ENCODE measurements around the gene GNA12. TPM values are rescaled to one million over a fixed set of nuclear protein-coding genes. Genes with fewer than 3 reads are reported as not detected.

GNA12 gene
- total RNA-seq, 1 experiment from 2014 or later: 36.2 TPM

DNA sequence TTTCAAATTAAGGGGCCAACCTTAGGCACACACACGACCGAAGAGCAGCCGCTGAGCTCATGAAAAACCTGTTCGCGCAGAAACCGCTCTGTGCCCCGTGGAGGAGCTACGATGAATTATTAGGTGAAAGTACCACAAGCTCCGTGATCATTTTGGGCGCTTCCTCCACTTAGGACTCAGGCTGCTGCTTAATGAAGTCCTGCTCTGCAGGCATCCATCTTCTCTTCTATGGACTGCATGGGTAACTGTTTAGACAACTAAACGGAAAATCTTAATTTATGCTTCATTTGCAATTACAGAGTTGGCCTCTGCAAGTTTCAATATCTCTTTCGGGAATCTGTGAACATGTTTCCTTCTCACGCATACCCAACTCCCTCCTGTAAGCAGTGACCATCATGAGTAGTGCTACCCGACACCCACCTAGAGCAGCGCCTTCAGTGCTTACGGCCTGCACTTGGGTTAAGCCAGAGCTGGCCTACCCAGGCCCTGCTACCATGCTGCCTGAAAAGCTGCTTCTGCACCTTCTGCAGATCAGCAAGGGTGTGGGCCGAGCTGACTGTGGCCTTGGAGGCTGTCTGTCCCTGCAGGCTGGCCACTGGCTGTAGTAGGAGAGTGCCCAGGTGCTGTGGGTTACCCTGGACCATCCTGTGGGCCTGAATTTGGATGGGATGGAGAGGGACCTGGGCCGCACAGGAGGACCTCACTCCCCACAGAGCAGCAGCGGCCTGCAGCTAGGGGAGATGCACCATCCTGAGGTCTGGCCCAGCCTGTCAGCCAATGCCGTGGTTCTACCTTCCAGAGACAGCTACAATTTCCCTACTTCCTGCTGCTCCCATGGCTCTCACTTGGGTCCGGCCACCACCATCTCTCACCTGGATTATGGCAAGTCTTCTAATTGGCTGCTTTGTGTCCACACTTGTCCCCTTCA is 36.0 kb downstream of the GNA12 start:
- no peak for TF ChIP-seq CTCF (IDR thresholded peaks at IDR 0.05; ENCODE audit: unreplicated experiment)
- DNase-seq (ENCODE audit: unreplicated experiment): no peak
- Mint-ChIP-seq H3K4me3 (ENCODE audit: unreplicated experiment) (no peak overlapping the region), H3K27me3 (ENCODE audit: insufficient read depth, unreplicated experiment) (no peaks in the 10 kb centered on the region), H3K36me3 (ENCODE audit: insufficient read depth, unreplicated experiment) (peaks cover 7% of the 10 kb centered on the region), H3K9me3 (ENCODE audit: unreplicated experiment) (no peaks in the 10 kb centered on the region), H3K27ac (ENCODE audit: low read depth, unreplicated experiment) (no peak overlapping the region), H3K4me1 (ENCODE audit: insufficient read depth, unreplicated experiment) (peaks cover 42% of the 10 kb centered on the region)
- intact Hi-C loops (cut with micrococcal nuclease): no loop called here
- no TSS peak for BruUV-seq (replicated peaks)
- POLR2A ChIA-PET: interaction anchor here (0.6 to 1.7 kb wide), 2 partner anchors 50 to 1750 kb away, joined by 4 to 7 read pairs; no protein-coding TSS in a partner anchor
- CTCF ChIA-PET: interaction anchor here (0.6 kb wide), 1 partner anchor 1468 kb away, joined by 3 read pairs; no protein-coding TSS in a partner anchor

GRCh38 chr7:2807460-2807844 is 36.7 kb downstream of the GNA12 start:
- intact Hi-C loops (cut with micrococcal nuclease): no loop called here
- ChIA-PET POLR2A (interaction anchor here (0.6 to 1.7 kb wide), 2 partner anchors 49 to 1751 kb away, joined by 4 to 7 read pairs; no protein-coding TSS in a partner anchor), CTCF (interaction anchor here (0.6 kb wide), 1 partner anchor 1468 kb away, joined by 3 read pairs; no protein-coding TSS in a partner anchor)
- Mint-ChIP-seq H3K27ac (ENCODE audit: low read depth, unreplicated experiment) (no peak overlapping the region), H3K36me3 (ENCODE audit: insufficient read depth, unreplicated experiment) (peaks cover 7% of the 10 kb centered on the region), H3K27me3 (ENCODE audit: insufficient read depth, unreplicated experiment) (no peaks in the 10 kb centered on the region), H3K4me3 (ENCODE audit: unreplicated experiment) (no peak overlapping the region), H3K9me3 (ENCODE audit: unreplicated experiment) (no peaks in the 10 kb centered on the region), H3K4me1 (ENCODE audit: insufficient read depth, unreplicated experiment) (peaks cover 45% of the 10 kb centered on the region)
- TF ChIP-seq CTCF (IDR thresholded peaks at IDR 0.05; ENCODE audit: unreplicated experiment): no peak
- no peak for DNase-seq (ENCODE audit: unreplicated experiment)
- BruUV-seq (replicated peaks): no TSS peak

GRCh38 chr7:2806571-2806970 is 37.5 kb downstream of the GNA12 start:
- no peak for DNase-seq (ENCODE audit: unreplicated experiment)
- H3K4me1 Mint-ChIP-seq (ENCODE audit: insufficient read depth, unreplicated experiment): peaks cover 49% of the 10 kb centered on the region
- ChIA-PET POLR2A (no interaction called here), CTCF (interaction anchor here (0.6 kb wide), 1 partner anchor 14 kb away, joined by 3 read pairs; no protein-coding TSS in a partner anchor)
- peaks cover 7% of the 10 kb centered on the region for H3K36me3 Mint-ChIP-seq (ENCODE audit: insufficient read depth, unreplicated experiment)
- H3K27me3 Mint-ChIP-seq (ENCODE audit: insufficient read depth, unreplicated experiment): no peaks in the 10 kb centered on the region
- H3K9me3 Mint-ChIP-seq (ENCODE audit: unreplicated experiment): no peaks in the 10 kb centered on the region
- H3K4me3 Mint-ChIP-seq (ENCODE audit: unreplicated experiment): no peak overlapping the region
- BruUV-seq (replicated peaks): no TSS peak
- H3K27ac Mint-ChIP-seq (ENCODE audit: low read depth, unreplicated experiment): no peak overlapping the region
- no peak for TF ChIP-seq CTCF (IDR thresholded peaks at IDR 0.05; ENCODE audit: unreplicated experiment)
- intact Hi-C loops (cut with micrococcal nuclease): no loop called here

DNA sequence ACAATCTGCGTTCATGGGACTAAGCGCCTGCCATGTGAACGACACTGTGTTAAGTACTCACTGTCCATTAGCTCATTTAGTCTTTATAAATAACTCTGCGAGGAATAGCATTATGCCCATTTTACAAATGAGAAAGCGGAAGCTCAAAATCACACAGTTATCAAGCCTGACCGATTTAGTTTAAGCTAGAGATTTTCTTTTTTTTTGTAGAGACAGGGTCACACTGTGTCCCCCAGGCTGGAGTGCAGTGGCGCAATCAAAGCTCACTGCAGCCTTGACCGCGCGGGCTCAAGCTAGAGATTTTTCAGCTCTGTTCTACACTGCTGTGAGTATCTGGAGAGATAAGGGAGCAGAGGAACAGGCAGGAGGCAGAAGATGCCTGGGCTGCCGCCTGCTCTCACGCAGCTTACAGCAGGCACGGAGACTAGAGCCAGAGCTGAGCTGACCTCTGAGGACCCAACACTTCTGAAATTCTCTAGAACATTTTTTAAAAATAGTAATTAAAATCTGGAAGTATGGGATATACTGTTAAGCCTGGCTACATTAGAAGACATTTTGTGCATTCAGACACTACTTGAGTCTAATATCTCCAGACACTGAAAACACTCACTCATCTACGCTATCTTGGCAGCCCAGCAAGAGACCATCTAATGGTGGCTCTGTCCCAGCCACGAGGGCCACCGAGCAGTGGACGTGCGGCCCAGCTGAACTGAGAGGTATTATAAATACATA is 38.7 kb downstream of the GNA12 start:
- Mint-ChIP-seq H3K27ac (ENCODE audit: low read depth, unreplicated experiment) (no peak overlapping the region), H3K27me3 (ENCODE audit: insufficient read depth, unreplicated experiment) (no peaks in the 10 kb centered on the region), H3K4me3 (ENCODE audit: unreplicated experiment) (no peak overlapping the region), H3K4me1 (ENCODE audit: insufficient read depth, unreplicated experiment) (peaks cover 44% of the 10 kb centered on the region), H3K36me3 (ENCODE audit: insufficient read depth, unreplicated experiment) (peaks cover 7% of the 10 kb centered on the region), H3K9me3 (ENCODE audit: unreplicated experiment) (no peaks in the 10 kb centered on the region)
- no peak for DNase-seq (ENCODE audit: unreplicated experiment)
- no peak for TF ChIP-seq CTCF (IDR thresholded peaks at IDR 0.05; ENCODE audit: unreplicated experiment)
- intact Hi-C loops (cut with micrococcal nuclease): no loop called here
- ChIA-PET CTCF (interaction anchor here (0.6 to 1.5 kb wide), 4 partner anchors 20 to 1741 kb away, joined by 3 to 5 read pairs (median 4); no protein-coding TSS in a partner anchor), POLR2A (interaction anchor here (0.7 kb wide), 1 partner anchor 16 kb away, joined by 3 read pairs; no protein-coding TSS in a partner anchor)
- BruUV-seq (replicated peaks): no TSS peak

Measured in MCF 10A (cell line).